ENCODE data around the gene IL21R.
"Not testable (repeated sequence)": the region's sequence is repeated elsewhere in the genome, so short reads cannot be mapped to it uniquely, and the experiment has no call there.

The IL21R gene

GRCh38 chr16:27402964-27403600 lies 1.1 kb downstream of the IL21R start:
- DNase-seq, result no peak

- no peak for DNase-seq
Measured at GRCh38 chr16:27403601-27403992, 1.6 kb downstream of the IL21R start.

- DNase-seq, result no peak
Measured at GRCh38 chr16:27404163-27404823, 2.3 kb downstream of the IL21R start.

- DNase-seq, result no peak
Measured at GRCh38 chr16:27405546-27406451, 3.8 kb downstream of the IL21R start.

- DNase-seq, result no peak
Measured at GRCh38 chr16:27406511-27407128, 4.6 kb downstream of the IL21R start.

- no peak for DNase-seq
Measured at GRCh38 chr16:27407133-27407532, 5.2 kb downstream of the IL21R start.

- no peak for DNase-seq
Measured at GRCh38 chr16:27408012-27408601, 6.1 kb downstream of the IL21R start.

GRCh38 chr16:27408602-27409031 lies 6.6 kb downstream of the IL21R start:
- DNase-seq, result no peak

GRCh38 chr16:27409958-27410357 lies 8.0 kb downstream of the IL21R start:
- not testable (repeated sequence) for DNase-seq

- DNase-seq, result no peak
Measured at GRCh38 chr16:27410761-27411160, 8.8 kb downstream of the IL21R start.

GRCh38 chr16:27413956-27414355 lies 12.0 kb downstream of the IL21R start:
- no peak for DNase-seq

- no peak for DNase-seq
Measured at GRCh38 chr16:27414788-27415431, 12.9 kb downstream of the IL21R start.

- no peak for DNase-seq
Measured at GRCh38 chr16:27417047-27417671, 15.2 kb downstream of the IL21R start.

- DNase-seq, result no peak
Measured at GRCh38 chr16:27421961-27422740, 20.2 kb downstream of the IL21R start.

GRCh38 chr16:27424772-27425498 lies 23.0 kb downstream of the IL21R start:
- no peak for DNase-seq

- DNase-seq, result no peak
Measured at GRCh38 chr16:27425961-27426360, 24.0 kb downstream of the IL21R start.

GRCh38 chr16:27426423-27427408 lies 24.7 kb downstream of the IL21R start:
- DNase-seq, result peak; percentile 67

GRCh38 chr16:27427538-27427937 lies 25.6 kb downstream of the IL21R start:
- no peak for DNase-seq
